Adrenal gland (tissue), 12 donors: Measurements from ENCODE around the gene ACE. TPM values are rescaled to one million over a fixed set of nuclear protein-coding genes. Genes with fewer than 3 reads are reported as not detected.

Experiments
- DNase-seq, 7 donors: peaks; one replicate each; pipeline ENCODE4 v3.0.0-alpha.2; 2019 to 2020
- H3K27ac ChIP-seq, 5 donors: fragments of 200-600 bp; sonication (generic) in 4 of 5; 1 replicate in 3 of 5; 2 replicates in 2 of 5; pipeline versions ENCODE4 v1.5.1 to v1.8.0; 2016 to 2020; ENCODE audit warnings: mild to moderate bottlenecking in 1 of 5
- H3K27me3 ChIP-seq: fragments of 200-600 bp; 2 replicates; pipeline ENCODE4 v1.8.0; 2021
- H3K36me3 ChIP-seq, 2 donors: fragments of 200-600 bp; replicated peaks in 1 of 2; 1 replicate in 1 of 2; 2 replicates in 1 of 2; pipeline versions ENCODE4 v1.5.1 to v1.8.0; 2018 to 2022
- H3K4me1 ChIP-seq, 2 donors: fragments of 200-600 bp; replicated peaks in 1 of 2; 1 replicate in 1 of 2; 2 replicates in 1 of 2; pipeline versions ENCODE4 v1.5.1 to v1.8.0; 2018 to 2021
- H3K4me3 ChIP-seq, 4 donors: fragments of 200-600 bp; sonication (generic) in 3 of 4; one replicate each; pipeline ENCODE4 v1.5.1; 2016 to 2018
- H3K9me3 ChIP-seq, 3 donors: fragments of 200-600 bp; sonication (generic) in 1 of 3; replicated peaks in 1 of 3; 1 replicate in 2 of 3; 2 replicates in 1 of 3; pipeline versions ENCODE4 v1.5.1 to v1.8.0; 2016 to 2021
- CTCF ChIP-seq, 6 experiments: fragments of 450-650 bp in 4 of 6; fragments of 200-600 bp in 2 of 6; sonication (generic) in 1 of 6; IDR thresholded peaks; 1 replicate in 5 of 6; 2 replicates in 1 of 6; pipeline versions ENCODE4 v1.5.1 to v1.8.0; 2016 to 2021; ENCODE audit warnings: antibody characterized with exemption in 6 of 6, mild to moderate bottlenecking in 2 of 6, moderate library complexity in 1 of 6
- POLR2A ChIP-seq, 2 donors: fragments of 450-650 bp; IDR thresholded peaks; one replicate each; pipeline ENCODE4 v1.6.1; 2017; ENCODE audit warnings: antibody characterized with exemption in 2 of 2, mild to moderate bottlenecking in 2 of 2, moderate library complexity in 1 of 2
- WGBS, 4 donors: extraction: QIAGEN DNeasy Blood & Tissue Kit in 2 of 4; methylation state at CpG; one replicate each; pipeline versions ENCODE4 v1.1.5 to v1.1.7; 2013 to 2017; 5-methylcytosine and 5-hydroxymethylcytosine counted together
- intact Hi-C, 2 donors: fragments of 100-400 bp; cut with DNase I; formaldehyde crosslinking; loops; one replicate each; pipeline versions ENCODE4 v1.14.1 to v1.15.0; 2022 to 2023
- polyA plus RNA-seq, 3 donors: library from polyadenylated mRNA; stranded (reverse); fragments of 200-250 nt in 2 of 3; fragments of 350-450 nt in 1 of 3; fragmentation: Illumina TruSeq in 1 of 3; extraction: RNeasy Lipid Tissue Mini Kit (QIAGEN cat#74804) in 1 of 3; gene quantifications; one replicate each; pipeline ENCODE4 v1.2.3, GENCODE V29; 2013 to 2014
- total RNA-seq, 9 donors: library from RNA; depleted of rRNA in 4 of 9; stranded (reverse); fragments of >200 nt in 4 of 9; fragments of 120-200 nt in 1 of 9; fragmentation: NEBNext Ultra II Directional in 1 of 9; extraction: Animal tissue kit (Norgen Biotek cat#: 25700) in 1 of 9; gene quantifications; one replicate each; pipeline versions ENCODE4 v1.1.0 to v1.2.4, GENCODE V29; 2013 to 2023
- donor health status: healthy with polysubstance abuse.
- donor health status: Bipolar disorder and iron deficiency.
- donor health status: DM: yes; HTN: yes; CAD: no.
- donor health status: DM: no; HTN: no; CAD: no.
- donor health status: DM: no; HTN: no; CAD: no.
- donor health status: DM: yes; HTN: yes; CAD: no.

ACE gene
- total and polyA plus RNA-seq, 12 donors: 0.55 to 49.7 (median 12.2) TPM

- Histone ChIP-seq H3K4me3 (no peak overlapping the region), H3K36me3 (no peaks in the 10 kb centered on the region), H3K27me3 (peaks cover 10% of the 10 kb centered on the region), H3K27ac (no peak overlapping the region), H3K9me3 (no peaks in the 10 kb centered on the region), H3K4me1 (peaks cover 0 to 16% of the 10 kb centered on the region in 2 donors)
- TF ChIP-seq POLR2A (IDR thresholded peaks at IDR 0.05) (no peak), CTCF (IDR thresholded peaks at IDR 0.05) (no peak)
- WGBS, 4 donors: 83 to 89% (median 88%) methylated on average over 13 of the region's 13 CpGs
- intact Hi-C loops: no loop called here
- DNase-seq: no peak
These were observed 58.1 kb downstream of the ACE start for GRCh38 chr17:63534816-63535455.

- no peak for TF ChIP-seq CTCF (IDR thresholded peaks at IDR 0.05)
- no peak overlapping the region for H3K4me3 ChIP-seq
- peaks cover 10% of the 10 kb centered on the region for H3K27me3 ChIP-seq
- peaks cover 0 to 14% of the 10 kb centered on the region in 2 donors for H3K4me1 ChIP-seq
- WGBS, 4 donors: 93 to 95% (median 95%) methylated on average over 14 to 24 of the region's 24 CpGs
- no peaks in the 10 kb centered on the region for H3K9me3 ChIP-seq
- intact Hi-C loops: no loop called here
- no peak for DNase-seq
- H3K27ac ChIP-seq: no peak overlapping the region
- H3K36me3 ChIP-seq: no peaks in the 10 kb centered on the region
These were observed 58.8 kb downstream of the ACE start for GRCh38 chr17:63535640-63536039.

DNA sequence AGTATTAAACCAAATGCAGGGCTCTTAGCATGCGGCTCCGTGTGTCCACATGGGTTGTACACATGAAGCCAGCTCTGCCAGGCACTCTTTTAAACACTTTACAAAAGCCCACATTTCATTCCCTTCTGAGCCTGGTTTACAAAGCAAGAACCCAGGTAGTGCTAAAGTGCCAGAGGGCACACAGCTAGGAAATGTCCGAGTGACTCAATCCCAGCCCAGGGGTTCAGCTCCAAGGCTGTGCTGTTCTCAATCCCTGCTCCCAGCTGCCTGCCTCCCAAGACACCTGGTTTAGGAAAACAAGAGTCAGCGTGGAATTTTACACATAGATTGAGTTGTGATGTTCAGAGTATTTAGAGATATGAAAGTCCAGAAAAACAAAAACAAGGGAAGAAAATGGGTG is 60.1 kb downstream of the ACE start:
- intact Hi-C loops: no loop called here
- Histone ChIP-seq H3K36me3 (no peaks in the 10 kb centered on the region), H3K4me1 (peaks cover 0 to 6% of the 10 kb centered on the region in 2 donors), H3K27ac (no peak overlapping the region), H3K4me3 (no peak overlapping the region), H3K9me3 (no peaks in the 10 kb centered on the region), H3K27me3 (peaks cover 10% of the 10 kb centered on the region)
- WGBS, 4 donors: 80 to 85% (median 84%) methylated on average over 4 of the region's 4 CpGs
- no peak for TF ChIP-seq POLR2A (IDR thresholded peaks at IDR 0.05)
- no peak for TF ChIP-seq CTCF (IDR thresholded peaks at IDR 0.05)
- DNase-seq: no peak

DNA sequence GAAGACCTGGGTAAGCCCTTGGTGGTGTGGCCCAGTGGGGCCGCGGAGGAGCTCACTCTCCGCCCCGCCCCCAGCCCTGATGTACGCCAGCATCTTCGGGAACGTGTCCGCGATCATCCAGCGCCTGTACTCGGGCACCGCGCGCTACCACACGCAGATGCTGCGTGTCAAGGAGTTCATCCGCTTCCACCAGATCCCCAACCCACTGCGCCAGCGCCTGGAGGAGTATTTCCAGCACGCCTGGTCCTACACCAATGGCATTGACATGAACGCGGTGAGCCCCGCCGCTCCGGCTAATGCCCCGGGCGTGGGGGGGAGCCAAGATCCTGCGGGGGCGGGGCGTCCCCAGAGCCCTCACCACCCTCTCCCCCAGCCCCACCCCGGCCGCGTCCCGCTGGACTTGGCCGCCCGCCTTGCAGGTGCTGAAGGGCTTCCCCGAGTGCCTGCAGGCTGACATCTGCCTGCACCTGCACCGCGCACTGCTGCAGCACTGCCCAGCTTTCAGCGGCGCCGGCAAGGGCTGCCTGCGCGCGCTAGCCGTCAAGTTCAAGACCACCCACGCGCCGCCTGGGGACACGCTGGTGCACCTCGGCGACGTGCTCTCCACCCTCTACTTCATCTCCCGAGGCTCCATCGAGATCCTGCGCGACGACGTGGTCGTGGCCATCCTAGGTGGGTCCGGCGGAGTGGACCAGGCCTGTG is 61.3 kb downstream of the ACE start:
- no peak for TF ChIP-seq CTCF (IDR thresholded peaks at IDR 0.05)
- no peak for TF ChIP-seq POLR2A (IDR thresholded peaks at IDR 0.05)
- intact Hi-C loops: no loop called here
- Histone ChIP-seq H3K36me3 (no peaks in the 10 kb centered on the region), H3K9me3 (no peaks in the 10 kb centered on the region), H3K4me3 (no peak overlapping the region), H3K27me3 (peaks cover 10% of the 10 kb centered on the region), H3K27ac (no peak overlapping the region), H3K4me1 (peaks cover 0 to 6% of the 10 kb centered on the region in 2 donors)
- WGBS, 4 donors: 9 to 12% (median 11%) methylated on average over 7 to 62 of the region's 62 CpGs
- no peak for DNase-seq
